Neural progenitor cell (in vitro differentiated cells): ENCODE results near the gene VRK2.
"Not testable (repeated sequence)": the region's sequence is repeated elsewhere in the genome, so short reads cannot be mapped to it uniquely, and the experiment has no call there.

Source experiments
- CTCF ChIP-seq: fragments of 200-600 bp; sonication (generic); IDR thresholded peaks from 2 replicates; pipeline ENCODE4 v1.5.1; 2017; ENCODE audit warnings: antibody characterized with exemption, mild to moderate bottlenecking
- EZH2 ChIP-seq: fragments of 200-600 bp; sonication (generic); IDR thresholded peaks from 2 replicates; pipeline ENCODE4 v1.6.1; 2017; ENCODE audit warnings: antibody characterized with exemption, mild to moderate bottlenecking, moderate library complexity

- not testable (repeated sequence) for TF ChIP-seq CTCF, EZH2
Measured at GRCh38 chr2:58170334-58170933, 123.8 kb downstream of the VRK2 start.
